HepG2 (cell line): ENCODE data around the gene MBD3. TPM values are rescaled to one million over a fixed set of nuclear protein-coding genes. Genes with fewer than 3 reads are reported as not detected.
A peak's percentile ranks its signal among the peaks of the same experiment; 100 is the strongest.

ENCODE experiments used
- ATAD3A ChIP-seq: sonication (generic); formaldehyde crosslinking; IDR thresholded peaks from 2 replicates; pipeline ENCODE4 v1.4.0; 2020; ENCODE audit warnings: missing genetic modification reagents
- FOXP4 ChIP-seq: sonication (generic); formaldehyde crosslinking; IDR thresholded peaks from 2 replicates; pipeline ENCODE4 v1.4.0; 2020; ENCODE audit warnings: missing genetic modification reagents
- HBP1 ChIP-seq: IDR thresholded peaks from 2 replicates; pipeline ENCODE4 v1.6.1; 2016; ENCODE audit warnings: low read depth, control low read depth
- HCFC1 ChIP-seq: fragments of 150-350 bp; IDR thresholded peaks from 2 replicates; pipeline ENCODE4 v1.6.1; 2014; ENCODE audit warnings: low read depth, low read length
- MBNL3 ChIP-seq: fragments of 250-450 bp; sonication (Bioruptor Pico); conservative IDR thresholded peaks from 2 replicates; pipeline ENCODE4 v1.8.0; 2022; ENCODE audit warnings: mild to moderate bottlenecking, inconsistent platforms
- MTA3 ChIP-seq: sonication (generic); formaldehyde crosslinking; IDR thresholded peaks from 2 replicates; pipeline ENCODE4 v1.4.0; 2020; ENCODE audit warnings: missing genetic modification reagents
- MXD4 ChIP-seq: IDR thresholded peaks from 2 replicates; pipeline ENCODE4 v1.6.1; 2016; ENCODE audit warnings: mild to moderate bottlenecking, missing biosample characterization, missing genetic modification reagents
- NFAT5 ChIP-seq: sonication (generic); formaldehyde crosslinking; IDR thresholded peaks from 2 replicates; pipeline ENCODE4 v1.4.0; 2020; ENCODE audit warnings: missing genetic modification reagents
- NKX3-1 ChIP-seq: sonication (generic); formaldehyde crosslinking; IDR thresholded peaks from 2 replicates; pipeline ENCODE4 v1.5.0; 2020; ENCODE audit warnings: missing genetic modification reagents
- PHB2 ChIP-seq: fragments of 450-650 bp; IDR thresholded peaks from 2 replicates; pipeline ENCODE4 v1.6.1; 2018; ENCODE audit not compliant: partially characterized antibody
- SMC3 ChIP-seq: IDR thresholded peaks from 2 replicates; pipeline ENCODE4 v1.6.1; 2011; ENCODE audit warnings: low read length, improper control_type of control experiment
- SRSF4 ChIP-seq: fragments of 200-400 bp; formaldehyde crosslinking; IDR thresholded peaks from one replicate; pipeline ENCODE4 v1.6.1; 2018; ENCODE audit warnings: mild to moderate bottlenecking, low read depth, low read length, moderate library complexity; ENCODE audit not compliant: poor library complexity, severe bottlenecking
- TBX2 ChIP-seq: sonication (generic); formaldehyde crosslinking; IDR thresholded peaks from 2 replicates; pipeline ENCODE4 v1.5.0; 2020; ENCODE audit warnings: missing genetic modification reagents, mild to moderate bottlenecking, borderline replicate concordance
- ZIK1 ChIP-seq: sonication (generic); formaldehyde crosslinking; IDR thresholded peaks from 2 replicates; pipeline ENCODE4 v1.5.0; 2020; ENCODE audit warnings: mild to moderate bottlenecking, low read depth, missing genetic modification reagents, borderline replicate concordance
- ZNF337 ChIP-seq: sonication (generic); formaldehyde crosslinking; IDR thresholded peaks from 2 replicates; pipeline ENCODE4 v1.5.1; 2020; ENCODE audit warnings: missing genetic modification reagents, low read depth, mild to moderate bottlenecking, borderline replicate concordance
- ZNF34 ChIP-seq: sonication (generic); formaldehyde crosslinking; IDR thresholded peaks from 2 replicates; pipeline ENCODE4 v1.4.0; 2020; ENCODE audit warnings: mild to moderate bottlenecking, missing genetic modification reagents, borderline replicate concordance
- ZNF431 ChIP-seq: sonication (generic); formaldehyde crosslinking; IDR thresholded peaks from 2 replicates; pipeline ENCODE4 v1.9.0; 2022; ENCODE audit warnings: missing genetic modification reagents, low read depth, mild to moderate bottlenecking, borderline replicate concordance
- ZNF607 ChIP-seq: sonication (generic); formaldehyde crosslinking; IDR thresholded peaks from 2 replicates; pipeline ENCODE4 v1.5.1; 2020; ENCODE audit warnings: missing genetic modification reagents, mild to moderate bottlenecking, borderline replicate concordance
- ZNF772 ChIP-seq: sonication (generic); formaldehyde crosslinking; IDR thresholded peaks from 2 replicates; pipeline ENCODE4 v1.5.0; 2020; ENCODE audit warnings: mild to moderate bottlenecking, missing genetic modification reagents
- ZNF775 ChIP-seq: sonication (generic); formaldehyde crosslinking; IDR thresholded peaks from 2 replicates; pipeline ENCODE4 v1.4.0; 2020; ENCODE audit warnings: missing genetic modification reagents, mild to moderate bottlenecking, moderate library complexity, borderline replicate concordance
- ZZZ3 ChIP-seq: sonication (generic); formaldehyde crosslinking; IDR thresholded peaks from 2 replicates; pipeline ENCODE4 v1.4.0; 2020; ENCODE audit warnings: missing genetic modification reagents, mild to moderate bottlenecking, borderline replicate concordance
- polyA plus RNA-seq, 8 experiments: library from polyadenylated mRNA; depleted of rRNA in 3 of 8; stranded (reverse) in 7 of 8; unstranded in 1 of 8; fragments of >200 nt; fragmentation: Illumina TruSeq in 4 of 8; extraction: Trizol in 4 of 8; gene quantifications; 2 replicates each; pipeline versions ENCODE4 v1.2.1 to v1.2.3, GENCODE V29; 2011 to 2016; ENCODE audit warnings: low read depth in 4 of 8, missing spikeins in 1 of 8, mixed read lengths in 1 of 8; ENCODE audit not compliant: insufficient read depth in 1 of 8
- total RNA-seq, 5 experiments: library from RNA; depleted of rRNA; stranded (reverse); fragments of >200 nt; fragmentation: Illumina TruSeq; extraction: Trizol; gene quantifications; 2 replicates each; pipeline ENCODE4 v1.2.3, GENCODE V29; 2016; ENCODE audit warnings: low read depth in 1 of 5

The MBD3 gene
- total and polyA plus RNA-seq, 2 of the 13 experiments (the other 11 are each of a cell fraction or from before 2014, with no cell fraction given): 21.2 to 76.9 TPM

GRCh38 chr19:1592024-1592754 lies 476 bp downstream of the MBD3 start (continued):
- TF ChIP-seq FOXP4 (CRISPR knock-in tag) (no peak), ZIK1 (peak; percentile 91; the same call in 1 of the 2 replicates), NKX3-1 (no peak), TBX2 (CRISPR knock-in tag) (peak; percentile 48; the same call in 1 of the 2 replicates), NFAT5 (peak; percentile 64; the same call in 1 of the 2 replicates), ZNF337 (CRISPR knock-in tag) (0 out of 2 replicates have a peak, but pooled peaks have one; percentile 37), ZZZ3 (peak; percentile 63; the same call in 1 of the 2 replicates), HCFC1 (no peak; the same call in 1 of the 2 replicates), ZNF34 (CRISPR knock-in tag) (peak; percentile 39; the same call in 1 of the 2 replicates), ZNF775 (no peak), MXD4 (CRISPR knock-in tag) (peak; percentile 87), MTA3 (CRISPR knock-in tag) (no peak), SRSF4 (no peak), HBP1 (CRISPR knock-in tag) (peak; percentile 60; the same call in 1 of the 2 replicates), ZNF431 (CRISPR knock-in tag) (0 out of 2 replicates have a peak, but pooled peaks have one; percentile 60), PHB2 (no peak), MBNL3 (CRISPR knock-in tag) (no peak), ZNF607 (peak; percentile 94), ATAD3A (no peak), ZNF772 (CRISPR knock-in tag) (peak; percentile 52; the same call in 1 of the 2 replicates), SMC3 (no peak)
